AG09309 (cell line): ENCODE results near the gene PARP16.

ENCODE experiments used
- DNase-seq: peaks from one replicate; pipeline ENCODE4 v3.0.0-alpha.2; 2010; ENCODE audit warnings: low read depth
- H3K4me3 ChIP-seq: 2 replicates; pipeline ENCODE4 v1.5.1; 2011; ENCODE audit warnings: mild to moderate bottlenecking, low read depth, low read length, moderate library complexity; ENCODE audit not compliant: control insufficient read depth
- TF ChIP-seq, protein P1 (sequence below): IDR thresholded peaks from 2 replicates; pipeline ENCODE4 v1.5.1; 2011; ENCODE audit warnings: mild to moderate bottlenecking, low read depth, low read length, inconsistent platforms; ENCODE audit not compliant: insufficient read depth, control insufficient read depth; ENCODE audit errors: missing control alignments

PARP16 gene, protein sequence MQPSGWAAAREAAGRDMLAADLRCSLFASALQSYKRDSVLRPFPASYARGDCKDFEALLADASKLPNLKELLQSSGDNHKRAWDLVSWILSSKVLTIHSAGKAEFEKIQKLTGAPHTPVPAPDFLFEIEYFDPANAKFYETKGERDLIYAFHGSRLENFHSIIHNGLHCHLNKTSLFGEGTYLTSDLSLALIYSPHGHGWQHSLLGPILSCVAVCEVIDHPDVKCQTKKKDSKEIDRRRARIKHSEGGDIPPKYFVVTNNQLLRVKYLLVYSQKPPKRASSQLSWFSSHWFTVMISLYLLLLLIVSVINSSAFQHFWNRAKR

DNA sequence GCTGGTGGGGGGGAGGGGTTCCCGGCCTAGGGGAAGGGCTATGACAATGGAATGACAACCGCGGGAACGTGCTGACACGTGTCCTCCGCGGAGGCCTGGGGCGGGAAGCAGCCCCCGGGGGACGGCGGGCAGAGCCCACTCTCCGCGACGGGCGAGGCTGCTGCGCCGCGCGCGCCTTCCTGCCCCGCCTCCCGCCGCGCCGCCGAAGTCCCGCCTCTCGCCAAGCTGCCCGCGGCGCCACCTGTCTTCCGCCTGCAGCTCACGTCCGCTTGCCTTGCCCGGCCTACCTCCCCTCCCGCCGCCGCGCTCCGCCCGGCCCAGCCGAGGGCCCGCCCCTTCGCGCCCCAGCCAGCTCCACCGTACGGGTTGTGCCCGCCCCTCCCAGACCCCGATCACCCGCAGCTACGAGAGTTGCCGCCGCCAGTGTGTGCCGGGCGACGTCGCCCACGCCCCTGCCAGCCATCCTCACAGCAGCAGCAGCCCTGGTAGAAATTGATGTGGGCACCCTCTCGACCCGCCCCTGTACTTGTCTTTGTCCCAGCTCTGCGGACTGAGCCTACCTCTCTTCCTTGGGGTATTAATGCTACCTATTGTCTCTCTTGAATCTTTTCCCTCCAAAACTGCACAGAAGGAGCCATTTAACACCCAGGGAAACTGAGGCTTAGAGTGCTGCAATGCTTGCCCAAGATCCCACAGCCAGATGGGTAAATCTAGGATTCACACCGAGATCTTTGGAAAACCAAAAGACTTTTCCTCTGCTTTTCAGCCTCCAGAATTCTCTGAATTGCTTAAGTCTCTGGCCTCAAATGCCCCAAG is at the start of gene PARP16:
Gene PARP16, minus strand, starts transcription at position 180 of the 816 bp plus-strand sequence. CDS start 457 bp downstream, outside the sequence.
- TF ChIP-seq, protein P1, sequence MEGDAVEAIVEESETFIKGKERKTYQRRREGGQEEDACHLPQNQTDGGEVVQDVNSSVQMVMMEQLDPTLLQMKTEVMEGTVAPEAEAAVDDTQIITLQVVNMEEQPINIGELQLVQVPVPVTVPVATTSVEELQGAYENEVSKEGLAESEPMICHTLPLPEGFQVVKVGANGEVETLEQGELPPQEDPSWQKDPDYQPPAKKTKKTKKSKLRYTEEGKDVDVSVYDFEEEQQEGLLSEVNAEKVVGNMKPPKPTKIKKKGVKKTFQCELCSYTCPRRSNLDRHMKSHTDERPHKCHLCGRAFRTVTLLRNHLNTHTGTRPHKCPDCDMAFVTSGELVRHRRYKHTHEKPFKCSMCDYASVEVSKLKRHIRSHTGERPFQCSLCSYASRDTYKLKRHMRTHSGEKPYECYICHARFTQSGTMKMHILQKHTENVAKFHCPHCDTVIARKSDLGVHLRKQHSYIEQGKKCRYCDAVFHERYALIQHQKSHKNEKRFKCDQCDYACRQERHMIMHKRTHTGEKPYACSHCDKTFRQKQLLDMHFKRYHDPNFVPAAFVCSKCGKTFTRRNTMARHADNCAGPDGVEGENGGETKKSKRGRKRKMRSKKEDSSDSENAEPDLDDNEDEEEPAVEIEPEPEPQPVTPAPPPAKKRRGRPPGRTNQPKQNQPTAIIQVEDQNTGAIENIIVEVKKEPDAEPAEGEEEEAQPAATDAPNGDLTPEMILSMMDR, result peak; percentile 22
- peak within 1 kb of the TSS; percentile 83 for H3K4me3 ChIP-seq
- DNase-seq, result no peak

DNA sequence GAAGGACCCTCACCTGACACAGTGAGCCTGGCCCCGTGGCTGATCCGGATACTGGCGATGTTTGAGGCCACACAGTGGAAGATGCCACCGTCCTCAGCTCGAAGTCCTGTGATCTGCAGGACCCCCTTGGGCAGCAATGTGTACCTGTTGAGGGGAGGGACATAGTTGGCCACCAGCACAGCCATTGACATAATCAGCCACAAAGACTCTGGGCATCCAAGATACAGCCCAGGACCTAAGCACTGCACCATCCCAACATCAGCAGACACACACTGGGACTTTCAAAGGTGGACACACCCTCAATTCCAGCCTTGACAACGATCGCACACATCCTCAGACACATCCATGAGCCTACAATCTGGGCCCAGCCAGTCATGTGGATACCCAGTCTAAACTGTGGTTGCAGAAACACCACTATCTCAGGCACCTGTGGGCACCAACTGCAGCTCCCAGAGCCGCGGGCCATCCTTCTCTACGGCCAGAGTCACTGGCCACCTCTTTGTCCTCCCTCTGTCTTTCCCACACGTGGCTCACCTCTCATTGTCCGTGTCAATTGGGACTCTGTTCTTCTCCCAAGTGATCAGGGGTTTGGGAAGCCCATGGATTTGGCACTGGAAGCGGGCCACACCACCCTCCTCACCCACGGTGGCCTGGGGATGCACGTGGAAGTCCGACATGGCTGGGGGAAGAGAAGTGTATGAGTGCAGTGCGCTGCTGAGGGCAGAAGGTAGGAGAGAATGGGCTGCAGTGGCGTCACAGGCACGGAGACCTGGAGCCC is 48.8 kb upstream of the PARP16 start:
- DNase-seq, result no peak
- no peak overlapping the region for H3K4me3 ChIP-seq
- TF ChIP-seq, protein P1, result no peak

GRCh38 chr15:65334586-65335231 is 48.0 kb upstream of the PARP16 start:
- no peak for DNase-seq
- TF ChIP-seq, protein P1, result no peak
- no peak overlapping the region for H3K4me3 ChIP-seq

DNA sequence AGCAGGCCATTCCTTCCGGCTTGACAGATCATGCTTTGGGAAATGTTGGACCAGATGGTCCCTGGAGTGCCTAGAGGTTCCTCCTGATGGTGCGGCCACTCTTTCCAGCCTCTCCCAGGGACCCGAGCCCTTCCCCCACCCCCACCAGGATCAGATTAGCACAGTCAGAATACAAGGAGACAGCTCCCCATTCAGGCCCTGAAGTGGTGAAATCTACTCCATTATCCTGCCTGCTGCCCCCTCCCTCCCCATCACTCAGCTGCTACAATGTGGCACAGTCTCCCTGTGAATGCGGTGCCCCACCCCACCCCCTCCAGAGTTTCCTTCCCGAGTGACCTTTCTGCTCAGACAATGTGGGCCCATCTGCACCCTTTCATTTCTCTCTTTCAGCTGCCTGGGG is 47.2 kb upstream of the PARP16 start:
- H3K4me3 ChIP-seq, result no peak overlapping the region
- no peak for DNase-seq
- TF ChIP-seq, protein P1, result no peak

DNA sequence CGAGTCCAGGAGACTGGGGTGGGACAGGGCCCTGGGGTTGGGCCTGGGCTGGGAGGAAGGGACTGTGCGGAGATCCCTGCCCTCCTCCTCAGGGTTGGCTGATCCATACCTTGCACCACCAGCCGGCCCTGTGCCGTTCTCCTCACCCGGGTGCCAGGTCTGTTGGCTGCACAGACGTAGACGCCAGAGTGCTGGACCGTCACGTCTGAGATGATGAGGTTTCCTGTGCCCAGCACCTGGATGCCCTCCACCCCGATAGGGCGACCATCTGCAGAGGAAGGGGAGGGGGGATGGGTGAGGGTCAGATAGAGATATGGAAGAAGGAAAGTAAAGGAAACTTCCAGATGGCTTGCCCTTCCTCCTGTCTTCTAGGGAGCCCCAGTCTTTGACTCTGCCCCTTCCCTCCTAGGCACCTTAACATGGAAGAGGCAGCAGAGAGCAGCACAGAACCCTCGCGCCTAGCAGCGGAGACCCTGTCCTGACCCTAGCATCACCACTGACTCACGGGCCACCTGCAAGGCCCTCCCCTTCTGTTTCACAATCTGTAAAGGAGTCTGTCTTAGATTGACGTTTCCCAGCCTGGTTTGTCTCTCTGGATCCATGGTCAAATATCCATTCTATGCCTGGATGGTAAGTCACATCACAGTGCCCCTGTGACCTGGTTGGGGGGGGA is 46.6 kb upstream of the PARP16 start:
- TF ChIP-seq, protein P1, result no peak
- DNase-seq, result no peak

More for the DNA sequence above, 46.6 kb upstream of the PARP16 start:
- no peak overlapping the region for H3K4me3 ChIP-seq
